HEK293 (cell line): ENCODE data around the gene ANO6.

Experiments
- CTCF ChIA-PET: fragments of 350-600 bp; formaldehyde crosslinking; extraction: SDS; loops from one replicate; lab custom pipeline; 2021; ENCODE audit warnings: antibody characterized with exemption; lab: Yijun Ruan, JAX
- POLR2A ChIA-PET: fragments of 300-600 bp; formaldehyde crosslinking; extraction: SDS; loops from one replicate; lab custom pipeline; 2020; ENCODE audit warnings: antibody characterized with exemption, inconsistent platforms; lab: Yijun Ruan, JAX
- H3K27ac ChIP-seq: fragments of 200-500 bp; sonication (Bioruptor generic); 2 replicates; pipeline ENCODE4 v1.5.1; 2014; ENCODE audit warnings: low read depth, low read length, control low read depth, inconsistent platforms; ENCODE audit errors: extremely low read depth
- H3K36me3 ChIP-seq, 2 experiments: fragments of 200-500 bp in 1 of 2; sonication (Bioruptor generic) in 1 of 2; 1 replicate in 1 of 2; 2 replicates in 1 of 2; pipeline ENCODE4 v1.5.1; 2014 to 2017; ENCODE audit warnings: inconsistent platforms in 2 of 2, low read length in 2 of 2; ENCODE audit not compliant: control insufficient read depth in 2 of 2, insufficient read depth in 1 of 2
- H3K4me1 ChIP-seq: fragments of 200-500 bp; sonication (Bioruptor generic); 2 replicates; pipeline ENCODE4 v1.5.1; 2014; ENCODE audit warnings: mild to moderate bottlenecking, low read length, inconsistent platforms; ENCODE audit not compliant: control insufficient read depth, insufficient read depth
- H3K4me3 ChIP-seq: 2 replicates; pipeline ENCODE4 v1.5.1; 2011; ENCODE audit warnings: low read depth, mild to moderate bottlenecking, control low read depth, low read length, moderate library complexity
- H3K9me3 ChIP-seq: fragments of 200-500 bp; sonication (Bioruptor generic); 2 replicates; pipeline ENCODE4 v1.5.1; 2014; ENCODE audit warnings: low read depth, low read length, inconsistent platforms; ENCODE audit not compliant: control insufficient read depth, insufficient read depth
- HOXC10 ChIP-seq: sonication (generic); formaldehyde crosslinking; IDR thresholded peaks from 2 replicates; pipeline ENCODE4 v1.8.1; 2023; ENCODE audit warnings: mild to moderate bottlenecking, missing genetic modification reagents
- KLF17 ChIP-seq: fragments of 450-650 bp; formaldehyde crosslinking; IDR thresholded peaks from 2 replicates; pipeline ENCODE4 v1.5.1; 2016; ENCODE audit warnings: missing biosample characterization, missing genetic modification characterization
- MEIS1 ChIP-seq: sonication (generic); formaldehyde crosslinking; IDR thresholded peaks from 2 replicates; pipeline ENCODE4 v1.8.1; 2022; ENCODE audit warnings: missing genetic modification reagents, mild to moderate bottlenecking, borderline replicate concordance
- OVOL3 ChIP-seq: fragments of 450-650 bp; formaldehyde crosslinking; IDR thresholded peaks from 2 replicates; pipeline ENCODE4 v1.5.1; 2016; ENCODE audit warnings: missing biosample characterization, missing genetic modification characterization
- PATZ1 ChIP-seq: fragments of 450-650 bp; formaldehyde crosslinking; IDR thresholded peaks from 2 replicates; pipeline ENCODE4 v1.5.1; 2016; ENCODE audit warnings: missing biosample characterization, missing genetic modification characterization
- REPIN1 ChIP-seq: fragments of 450-650 bp; formaldehyde crosslinking; IDR thresholded peaks from 2 replicates; pipeline ENCODE4 v1.5.1; 2017; ENCODE audit warnings: missing biosample characterization, missing genetic modification characterization, low read depth
- SP7 ChIP-seq: fragments of 450-650 bp; formaldehyde crosslinking; IDR thresholded peaks from 2 replicates; pipeline ENCODE4 v1.5.1; 2016; ENCODE audit warnings: missing biosample characterization, missing genetic modification characterization
- ZFHX2 ChIP-seq: fragments of 450-650 bp; formaldehyde crosslinking; conservative IDR thresholded peaks from 2 replicates; pipeline ENCODE4 v1.5.1; 2016; ENCODE audit warnings: missing biosample characterization, missing genetic modification characterization
- ZNF121 ChIP-seq: fragments of 450-650 bp; formaldehyde crosslinking; IDR thresholded peaks from 2 replicates; pipeline ENCODE4 v1.5.1; 2016; ENCODE audit warnings: missing biosample characterization, missing genetic modification characterization
- ZNF155 ChIP-seq: fragments of 450-650 bp; formaldehyde crosslinking; IDR thresholded peaks from 2 replicates; pipeline ENCODE4 v1.5.1; 2016; ENCODE audit warnings: missing biosample characterization, missing genetic modification characterization
- ZNF16 ChIP-seq: fragments of 450-650 bp; formaldehyde crosslinking; IDR thresholded peaks from 2 replicates; pipeline ENCODE4 v1.5.1; 2016; ENCODE audit warnings: low read depth, missing biosample characterization, missing genetic modification characterization
- ZNF184 ChIP-seq: fragments of 450-650 bp; IDR thresholded peaks from 2 replicates; pipeline ENCODE4 v1.5.1; 2018; ENCODE audit warnings: missing biosample characterization, mild to moderate bottlenecking, missing genetic modification characterization
- ZNF366 ChIP-seq: fragments of 450-650 bp; formaldehyde crosslinking; conservative IDR thresholded peaks from 2 replicates; pipeline ENCODE4 v1.5.1; 2016; ENCODE audit warnings: missing biosample characterization, missing genetic modification characterization
- ZNF514 ChIP-seq: fragments of 450-650 bp; formaldehyde crosslinking; IDR thresholded peaks from 2 replicates; pipeline ENCODE4 v1.5.1; 2016; ENCODE audit warnings: missing biosample characterization, missing genetic modification characterization
- ZNF521 ChIP-seq: fragments of 450-650 bp; formaldehyde crosslinking; IDR thresholded peaks from 2 replicates; pipeline ENCODE4 v1.5.1; 2017; ENCODE audit warnings: missing biosample characterization, mild to moderate bottlenecking, missing genetic modification characterization
- ZNF561 ChIP-seq: fragments of 450-650 bp; IDR thresholded peaks from 2 replicates; pipeline ENCODE4 v1.5.1; 2018; ENCODE audit warnings: missing biosample characterization, missing genetic modification characterization, borderline replicate concordance
- ZNF596 ChIP-seq: fragments of 450-650 bp; IDR thresholded peaks from 2 replicates; pipeline ENCODE4 v1.5.0; 2018; ENCODE audit warnings: missing biosample characterization, mild to moderate bottlenecking, missing genetic modification characterization, moderate library complexity
- ZNF747 ChIP-seq: fragments of 450-650 bp; formaldehyde crosslinking; IDR thresholded peaks from 2 replicates; pipeline ENCODE4 v1.5.1; 2016; ENCODE audit warnings: missing biosample characterization, missing genetic modification characterization
- ZNF792 ChIP-seq: fragments of 450-650 bp; formaldehyde crosslinking; IDR thresholded peaks from 2 replicates; pipeline ENCODE4 v1.5.1; 2016; ENCODE audit warnings: missing biosample characterization, missing genetic modification characterization
- ZNF843 ChIP-seq: fragments of 450-650 bp; formaldehyde crosslinking; IDR thresholded peaks from 2 replicates; pipeline ENCODE4 v1.5.1; 2016; ENCODE audit warnings: missing biosample characterization, missing genetic modification characterization
- TF ChIP-seq, protein P1 (sequence below): fragments of 450-650 bp; formaldehyde crosslinking; IDR thresholded peaks from 2 replicates; pipeline ENCODE4 v1.5.1; 2016; ENCODE audit warnings: missing biosample characterization, missing genetic modification characterization
- TF ChIP-seq, protein P2 (sequence below): fragments of 450-650 bp; formaldehyde crosslinking; IDR thresholded peaks from 2 replicates; pipeline ENCODE4 v1.5.1; 2016; ENCODE audit warnings: missing biosample characterization, missing genetic modification characterization
- TF ChIP-seq, protein P3 (sequence below): fragments of 450-650 bp; formaldehyde crosslinking; IDR thresholded peaks from 2 replicates; pipeline ENCODE4 v1.5.1; 2016; ENCODE audit warnings: missing biosample characterization, missing genetic modification characterization
- TF ChIP-seq, protein P4 (sequence below): fragments of 450-650 bp; formaldehyde crosslinking; IDR thresholded peaks from 2 replicates; pipeline ENCODE4 v1.5.1; 2016; ENCODE audit warnings: missing biosample characterization, missing genetic modification characterization

ANO6 gene

GRCh38 chr12:45243963-45244362, 28.1 kb downstream of the ANO6 start:
- Histone ChIP-seq H3K27ac (no peak overlapping the region), H3K4me3 (no peak overlapping the region), H3K36me3 (no peaks in the 10 kb centered on the region), H3K4me1 (no peaks in the 10 kb centered on the region), H3K9me3 (no peaks in the 10 kb centered on the region)
- TF ChIP-seq ZNF514 (tag by site-specific recombination) (no peak), KLF17 (tag by site-specific recombination) (no peak), ZNF747 (tag by site-specific recombination) (no peak), ZNF366 (tag by site-specific recombination) (no peak), HOXC10 (CRISPR knock-in tag) (no peak)
- TF ChIP-seq, protein P1, sequence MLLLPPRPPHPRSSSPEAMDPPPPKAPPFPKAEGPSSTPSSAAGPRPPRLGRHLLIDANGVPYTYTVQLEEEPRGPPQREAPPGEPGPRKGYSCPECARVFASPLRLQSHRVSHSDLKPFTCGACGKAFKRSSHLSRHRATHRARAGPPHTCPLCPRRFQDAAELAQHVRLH (tag by site-specific recombination), result no peak
- POLR2A ChIA-PET, result no interaction called here
- CTCF ChIA-PET, result no interaction called here

GRCh38 chr12:45244561-45245343, 28.9 kb downstream of the ANO6 start:
- no peak for TF ChIP-seq ZNF514 (tag by site-specific recombination)
- TF ChIP-seq ZNF561, result no peak
- no peak for TF ChIP-seq OVOL3 (tag by site-specific recombination)
- TF ChIP-seq MEIS1 (CRISPR knock-in tag), result no peak
- TF ChIP-seq PATZ1 (tag by site-specific recombination), result no peak
- no peak for TF ChIP-seq ZNF843 (tag by site-specific recombination)
- no peak for TF ChIP-seq ZNF121
- TF ChIP-seq ZNF792 (tag by site-specific recombination), result no peak
- TF ChIP-seq ZNF521 (tag by site-specific recombination), result no peak
- no peak for TF ChIP-seq REPIN1 (tag by site-specific recombination)
- TF ChIP-seq ZNF16 (tag by site-specific recombination), result no peak
- TF ChIP-seq, protein P2, sequence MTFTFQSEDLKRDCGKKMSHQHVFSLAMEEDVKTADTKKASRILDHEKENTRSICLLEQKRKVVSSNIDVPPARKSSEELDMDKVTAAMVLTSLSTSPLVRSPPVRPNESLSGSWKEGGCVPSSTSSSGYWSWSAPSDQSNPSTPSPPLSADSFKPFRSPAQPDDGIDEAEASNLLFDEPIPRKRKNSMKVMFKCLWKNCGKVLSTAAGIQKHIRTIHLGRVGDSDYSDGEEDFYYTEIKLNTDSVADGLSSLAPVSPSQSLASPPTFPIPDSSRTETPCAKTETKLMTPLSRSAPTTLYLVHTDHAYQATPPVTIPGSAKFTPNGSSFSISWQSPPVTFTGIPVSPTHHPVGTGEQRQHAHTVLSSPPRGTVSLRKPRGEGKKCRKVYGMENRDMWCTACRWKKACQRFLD (tag by site-specific recombination), result no peak
- TF ChIP-seq ZFHX2 (tag by site-specific recombination), result no peak
- TF ChIP-seq, protein P3, sequence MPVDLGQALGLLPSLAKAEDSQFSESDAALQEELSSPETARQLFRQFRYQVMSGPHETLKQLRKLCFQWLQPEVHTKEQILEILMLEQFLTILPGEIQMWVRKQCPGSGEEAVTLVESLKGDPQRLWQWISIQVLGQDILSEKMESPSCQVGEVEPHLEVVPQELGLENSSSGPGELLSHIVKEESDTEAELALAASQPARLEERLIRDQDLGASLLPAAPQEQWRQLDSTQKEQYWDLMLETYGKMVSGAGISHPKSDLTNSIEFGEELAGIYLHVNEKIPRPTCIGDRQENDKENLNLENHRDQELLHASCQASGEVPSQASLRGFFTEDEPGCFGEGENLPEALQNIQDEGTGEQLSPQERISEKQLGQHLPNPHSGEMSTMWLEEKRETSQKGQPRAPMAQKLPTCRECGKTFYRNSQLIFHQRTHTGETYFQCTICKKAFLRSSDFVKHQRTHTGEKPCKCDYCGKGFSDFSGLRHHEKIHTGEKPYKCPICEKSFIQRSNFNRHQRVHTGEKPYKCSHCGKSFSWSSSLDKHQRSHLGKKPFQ (tag by site-specific recombination), result no peak
- TF ChIP-seq SP7 (tag by site-specific recombination), result no peak
- TF ChIP-seq ZNF596 (tag by site-specific recombination), result no peak
- no peak for TF ChIP-seq ZNF184 (tag by site-specific recombination)
- TF ChIP-seq, protein P4, sequence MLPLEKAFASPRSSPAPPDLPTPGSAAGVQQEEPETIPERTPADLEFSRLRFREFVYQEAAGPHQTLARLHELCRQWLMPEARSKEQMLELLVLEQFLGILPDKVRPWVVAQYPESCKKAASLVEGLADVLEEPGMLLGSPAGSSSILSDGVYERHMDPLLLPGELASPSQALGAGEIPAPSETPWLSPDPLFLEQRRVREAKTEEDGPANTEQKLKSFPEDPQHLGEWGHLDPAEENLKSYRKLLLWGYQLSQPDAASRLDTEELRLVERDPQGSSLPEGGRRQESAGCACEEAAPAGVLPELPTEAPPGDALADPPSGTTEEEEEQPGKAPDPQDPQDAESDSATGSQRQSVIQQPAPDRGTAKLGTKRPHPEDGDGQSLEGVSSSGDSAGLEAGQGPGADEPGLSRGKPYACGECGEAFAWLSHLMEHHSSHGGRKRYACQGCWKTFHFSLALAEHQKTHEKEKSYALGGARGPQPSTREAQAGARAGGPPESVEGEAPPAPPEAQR (tag by site-specific recombination), result no peak
- TF ChIP-seq ZNF155 (tag by site-specific recombination), result no peak

More at GRCh38 chr12:45244561-45245343, 28.9 kb downstream of the ANO6 start:
- ChIA-PET CTCF (no interaction called here), POLR2A (no interaction called here)
- H3K27ac ChIP-seq, result no peak overlapping the region
- no peaks in the 10 kb centered on the region for H3K4me1 ChIP-seq
- no peaks in the 10 kb centered on the region for H3K36me3 ChIP-seq
- H3K4me3 ChIP-seq, result no peak overlapping the region
- H3K9me3 ChIP-seq, result no peaks in the 10 kb centered on the region
